Subcutaneous abdominal adipose tissue (tissue), 5 donors: ENCODE measurements around the gene FNTB.

Experiments
- H3K27ac ChIP-seq: one replicate; pipeline ENCODE4 v1.7.0; 2013; ENCODE audit warnings: low read depth, mild to moderate bottlenecking, inconsistent platforms, low read length, moderate library complexity
- H3K27me3 ChIP-seq, 5 donors: one replicate each; pipeline ENCODE4 v1.7.0; 2013; ENCODE audit warnings: low read length in 5 of 5, inconsistent platforms in 1 of 5; ENCODE audit not compliant: control insufficient read depth in 5 of 5, insufficient read depth in 4 of 5
- H3K36me3 ChIP-seq, 5 donors: one replicate each; pipeline ENCODE4 v1.7.0; 2013; ENCODE audit warnings: low read length in 5 of 5; ENCODE audit not compliant: control insufficient read depth in 5 of 5, insufficient read depth in 5 of 5
- H3K4me1 ChIP-seq, 5 donors: one replicate each; pipeline ENCODE4 v1.7.0; 2013; ENCODE audit warnings: low read length in 5 of 5, mild to moderate bottlenecking in 3 of 5, moderate library complexity in 1 of 5; ENCODE audit not compliant: control insufficient read depth in 5 of 5, insufficient read depth in 5 of 5
- H3K4me3 ChIP-seq, 5 donors: one replicate each; pipeline ENCODE4 v1.7.0; 2013; ENCODE audit warnings: low read length in 5 of 5, low read depth in 1 of 5
- H3K9ac ChIP-seq, 5 donors: one replicate each; pipeline ENCODE4 v1.7.0; 2013; ENCODE audit warnings: low read length in 5 of 5, mild to moderate bottlenecking in 4 of 5, moderate library complexity in 3 of 5
- H3K9me3 ChIP-seq, 5 donors: one replicate each; pipeline ENCODE4 v1.7.0; 2013; ENCODE audit warnings: low read length in 5 of 5; ENCODE audit not compliant: control insufficient read depth in 5 of 5
- donor health status: healthy.
- donor health status: healthy.
- donor health status: healthy.
- donor health status: healthy.
- donor health status: healthy.

Gene FNTB

GRCh38 chr14:64953310-64953654 is 33.4 kb upstream of the FNTB start:
- no peaks in the 10 kb centered on the region for H3K27me3 ChIP-seq
- H3K36me3 ChIP-seq, result peaks cover 0 to 27% (median 4%) of the 10 kb centered on the region in 5 donors
- no peak overlapping the region for H3K4me3 ChIP-seq
- no peak overlapping the region for H3K27ac ChIP-seq
- no peak overlapping the region for H3K9ac ChIP-seq
- peaks cover 0 to 6% (median 0%) of the 10 kb centered on the region in 5 donors for H3K4me1 ChIP-seq
- no peaks in the 10 kb centered on the region for H3K9me3 ChIP-seq

- no peaks in the 10 kb centered on the region for H3K27me3 ChIP-seq
- H3K36me3 ChIP-seq, result peaks cover 0 to 23% (median 2%) of the 10 kb centered on the region in 5 donors
- H3K4me1 ChIP-seq, result peaks cover 0 to 6% (median 0%) of the 10 kb centered on the region in 5 donors
- H3K9ac ChIP-seq, result no peak overlapping the region
- no peak overlapping the region for H3K4me3 ChIP-seq
- no peaks in the 10 kb centered on the region for H3K9me3 ChIP-seq
- H3K27ac ChIP-seq, result no peak overlapping the region
Measured at GRCh38 chr14:64953661-64954060, 33.0 kb upstream of the FNTB start.

- H3K27me3 ChIP-seq, result no peaks in the 10 kb centered on the region
- H3K4me3 ChIP-seq, result no peak overlapping the region
- peaks cover 0 to 6% (median 0%) of the 10 kb centered on the region in 5 donors for H3K4me1 ChIP-seq
- no peaks in the 10 kb centered on the region for H3K9me3 ChIP-seq
- H3K9ac ChIP-seq, result no peak overlapping the region
- peaks cover 0 to 20% (median 2%) of the 10 kb centered on the region in 5 donors for H3K36me3 ChIP-seq
- H3K27ac ChIP-seq, result no peak overlapping the region
Measured at GRCh38 chr14:64954491-64955240, 32.0 kb upstream of the FNTB start.

- Histone ChIP-seq H3K4me1 (peaks cover 0 to 6% (median 0%) of the 10 kb centered on the region in 5 donors), H3K4me3 (no peak overlapping the region), H3K9me3 (no peaks in the 10 kb centered on the region), H3K27ac (no peak overlapping the region), H3K36me3 (peaks cover 0 to 14% (median 2%) of the 10 kb centered on the region in 5 donors), H3K9ac (no peak overlapping the region), H3K27me3 (no peaks in the 10 kb centered on the region)
Measured at GRCh38 chr14:64955297-64955696, 31.4 kb upstream of the FNTB start.

GRCh38 chr14:64956697-64957406 is 29.8 kb upstream of the FNTB start:
- Histone ChIP-seq H3K27me3 (no peaks in the 10 kb centered on the region), H3K27ac (no peak overlapping the region), H3K4me1 (peaks cover 0 to 6% (median 0%) of the 10 kb centered on the region in 5 donors), H3K9me3 (no peaks in the 10 kb centered on the region), H3K36me3 (peaks cover 0 to 6% (median 2%) of the 10 kb centered on the region in 5 donors), H3K4me3 (no peak overlapping the region), H3K9ac (no peak overlapping the region)

- no peak overlapping the region for H3K9ac ChIP-seq
- peaks cover 0 to 6% (median 0%) of the 10 kb centered on the region in 5 donors for H3K4me1 ChIP-seq
- H3K4me3 ChIP-seq, result no peak overlapping the region
- no peaks in the 10 kb centered on the region for H3K27me3 ChIP-seq
- no peaks in the 10 kb centered on the region for H3K9me3 ChIP-seq
- H3K27ac ChIP-seq, result no peak overlapping the region
- peaks cover 0 to 6% (median 2%) of the 10 kb centered on the region in 5 donors for H3K36me3 ChIP-seq
Measured at GRCh38 chr14:64958201-64958600, 28.5 kb upstream of the FNTB start.

- Histone ChIP-seq H3K4me1 (peaks cover 0 to 6% (median 0%) of the 10 kb centered on the region in 5 donors), H3K27me3 (no peaks in the 10 kb centered on the region), H3K4me3 (no peak overlapping the region), H3K9me3 (no peaks in the 10 kb centered on the region), H3K27ac (no peak overlapping the region), H3K9ac (no peak overlapping the region), H3K36me3 (peaks cover 0 to 6% (median 0%) of the 10 kb centered on the region in 5 donors)
Measured at GRCh38 chr14:64958743-64959142, 28.0 kb upstream of the FNTB start.

GRCh38 chr14:64960762-64961276 is 25.9 kb upstream of the FNTB start:
- peaks cover 0 to 6% (median 0%) of the 10 kb centered on the region in 5 donors for H3K4me1 ChIP-seq
- no peak overlapping the region for H3K9ac ChIP-seq
- peaks cover 0 to 2% (median 0%) of the 10 kb centered on the region in 5 donors for H3K36me3 ChIP-seq
- no peak overlapping the region for H3K27ac ChIP-seq
- no peak overlapping the region for H3K4me3 ChIP-seq
- H3K27me3 ChIP-seq, result no peaks in the 10 kb centered on the region
- no peaks in the 10 kb centered on the region for H3K9me3 ChIP-seq

- no peak overlapping the region for H3K9ac ChIP-seq
- H3K4me1 ChIP-seq, result no peaks in the 10 kb centered on the region
- H3K27ac ChIP-seq, result no peak overlapping the region
- H3K4me3 ChIP-seq, result no peak overlapping the region
- H3K36me3 ChIP-seq, result peaks cover 0 to 2% (median 0%) of the 10 kb centered on the region in 5 donors
- no peaks in the 10 kb centered on the region for H3K27me3 ChIP-seq
- no peaks in the 10 kb centered on the region for H3K9me3 ChIP-seq
Measured at GRCh38 chr14:64963611-64964010, 23.1 kb upstream of the FNTB start.
